Stomach smooth muscle (tissue), 2 donors: ENCODE data around the gene EYA2.

Source experiments
- H3K27ac ChIP-seq: one replicate; pipeline ENCODE4 v1.7.0; 2013; ENCODE audit warnings: mild to moderate bottlenecking, low read length, inconsistent platforms
- H3K27me3 ChIP-seq, 2 donors: one replicate each; pipeline ENCODE4 v1.7.0; 2013; ENCODE audit warnings: low read length in 2 of 2; ENCODE audit not compliant: insufficient read depth in 2 of 2, control insufficient read depth in 1 of 2
- H3K36me3 ChIP-seq, 2 donors: one replicate each; pipeline ENCODE4 v1.7.0; 2013; ENCODE audit warnings: low read length in 2 of 2; ENCODE audit not compliant: control insufficient read depth in 2 of 2, insufficient read depth in 2 of 2
- H3K4me1 ChIP-seq: one replicate; pipeline ENCODE4 v1.7.0; 2013; ENCODE audit warnings: low read length; ENCODE audit not compliant: control insufficient read depth, insufficient read depth
- H3K4me3 ChIP-seq, 2 donors: one replicate each; pipeline ENCODE4 v1.7.0; 2013; ENCODE audit warnings: low read length in 2 of 2
- H3K9ac ChIP-seq, 2 donors: one replicate each; pipeline ENCODE4 v1.7.0; 2013; ENCODE audit warnings: low read length in 2 of 2, mild to moderate bottlenecking in 1 of 2
- H3K9me3 ChIP-seq, 2 donors: one replicate each; pipeline ENCODE4 v1.7.0; 2013; ENCODE audit warnings: low read length in 2 of 2; ENCODE audit not compliant: control insufficient read depth in 2 of 2
- donor health status: healthy.
- donor health status: Pancreatic carcinoma.

Gene EYA2

DNA sequence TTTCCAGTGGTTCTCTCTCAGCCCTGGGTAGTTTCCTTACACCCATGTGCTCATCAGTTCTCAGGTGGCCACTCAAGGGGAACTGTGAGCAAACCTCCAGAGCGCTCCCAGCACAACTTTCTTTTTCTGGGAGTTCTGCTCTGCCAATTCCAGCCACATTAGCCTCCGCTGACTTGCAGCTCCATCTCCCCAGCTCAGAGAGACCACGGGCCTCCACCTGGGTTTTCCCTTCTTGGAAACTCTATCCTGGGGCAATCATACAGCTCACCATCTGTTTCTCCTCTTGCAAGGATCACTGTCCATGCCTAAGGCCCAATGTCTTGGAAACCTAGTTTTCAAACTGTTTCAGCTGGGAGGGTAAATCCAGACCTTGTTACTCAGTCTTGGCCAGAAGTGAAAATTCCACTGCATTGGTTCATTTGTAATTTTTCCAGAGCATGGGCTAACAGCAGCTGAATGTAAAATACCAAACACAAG, 129.9 kb downstream of the EYA2 start:
- no peak overlapping the region for H3K9ac ChIP-seq
- no peaks in the 10 kb centered on the region for H3K36me3 ChIP-seq
- peaks cover 7% of the 10 kb centered on the region in 2 donors for H3K9me3 ChIP-seq
- no peak overlapping the region for H3K4me3 ChIP-seq
- peaks cover 8 to 42% of the 10 kb centered on the region in 2 donors for H3K27me3 ChIP-seq
- H3K4me1 ChIP-seq = peaks cover 3% of the 10 kb centered on the region
- H3K27ac ChIP-seq = no peak overlapping the region

DNA sequence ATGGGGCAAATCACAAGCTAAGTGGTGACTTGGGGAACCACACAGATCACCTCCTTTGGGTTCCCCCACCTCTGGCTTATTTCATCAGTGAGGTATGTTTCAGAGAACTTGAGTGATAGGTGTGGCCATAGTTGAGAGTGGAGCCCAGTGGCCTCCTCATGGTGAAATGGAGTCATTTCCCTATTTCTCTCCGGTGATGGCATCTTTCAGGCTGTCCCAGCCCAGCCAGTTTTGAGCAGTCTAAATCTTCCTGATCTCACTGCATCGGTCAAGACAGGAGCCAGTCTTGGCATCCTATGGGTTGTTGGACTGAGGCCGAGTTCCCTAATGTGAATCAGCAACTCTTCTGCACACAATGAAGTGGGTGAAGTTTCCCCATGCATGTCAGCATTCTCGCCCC, 132.4 kb downstream of the EYA2 start:
- H3K27me3 ChIP-seq = peaks cover 8 to 43% of the 10 kb centered on the region in 2 donors
- H3K4me1 ChIP-seq = no peaks in the 10 kb centered on the region
- H3K9ac ChIP-seq = no peak overlapping the region
- no peak overlapping the region for H3K4me3 ChIP-seq
- H3K36me3 ChIP-seq = no peaks in the 10 kb centered on the region
- no peak overlapping the region for H3K27ac ChIP-seq
- peaks cover 7% of the 10 kb centered on the region in 2 donors for H3K9me3 ChIP-seq

DNA sequence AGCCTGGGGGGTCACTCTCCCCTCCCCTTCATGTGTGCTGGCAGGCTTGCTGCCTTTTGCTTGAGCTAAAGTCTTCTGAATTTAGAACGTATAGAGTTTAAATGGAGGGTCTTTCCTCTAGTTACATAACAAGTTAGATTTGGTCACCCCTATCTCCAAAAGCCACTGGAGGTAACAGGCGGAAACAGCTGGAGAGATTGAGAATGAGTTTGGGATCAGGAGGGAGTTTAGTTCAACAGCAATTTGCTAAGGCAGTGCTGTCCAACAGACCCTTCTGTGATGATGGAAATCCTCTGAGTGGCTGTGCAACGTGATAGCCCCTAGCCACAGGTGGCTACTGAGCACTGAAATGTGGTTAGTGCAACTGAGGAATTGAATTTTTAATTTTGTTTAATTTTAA, 132.8 kb downstream of the EYA2 start:
- H3K27ac ChIP-seq = no peak overlapping the region
- H3K4me3 ChIP-seq = no peak overlapping the region
- H3K27me3 ChIP-seq = peaks cover 8 to 43% of the 10 kb centered on the region in 2 donors
- no peaks in the 10 kb centered on the region for H3K4me1 ChIP-seq
- peaks cover 7% of the 10 kb centered on the region in 2 donors for H3K9me3 ChIP-seq
- H3K9ac ChIP-seq = no peak overlapping the region
- no peaks in the 10 kb centered on the region for H3K36me3 ChIP-seq

DNA sequence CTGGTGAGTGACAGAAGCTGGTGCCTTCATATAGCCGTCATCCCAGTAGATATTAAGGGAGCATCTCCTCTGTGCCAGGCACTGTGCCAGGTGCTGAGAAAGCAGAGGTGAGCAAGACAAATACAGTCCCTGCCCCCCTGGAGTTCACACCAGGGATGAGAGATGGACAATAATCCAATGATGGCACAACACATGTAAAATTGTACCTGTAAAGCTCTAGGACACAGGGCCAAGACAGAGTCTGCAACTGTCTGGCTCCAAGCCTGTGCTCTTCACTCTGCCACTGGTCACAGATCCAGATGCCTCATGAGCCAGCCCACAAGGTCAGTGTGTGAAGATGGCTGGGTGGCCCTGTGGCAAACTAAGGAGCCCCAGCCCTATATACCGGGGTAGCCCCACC, 133.8 kb downstream of the EYA2 start:
- Histone ChIP-seq H3K36me3 (no peaks in the 10 kb centered on the region), H3K9ac (no peak overlapping the region), H3K4me1 (no peaks in the 10 kb centered on the region), H3K9me3 (peaks cover 7 to 9% of the 10 kb centered on the region in 2 donors), H3K4me3 (no peak overlapping the region), H3K27me3 (peaks cover 8 to 43% of the 10 kb centered on the region in 2 donors), H3K27ac (no peak overlapping the region)

DNA sequence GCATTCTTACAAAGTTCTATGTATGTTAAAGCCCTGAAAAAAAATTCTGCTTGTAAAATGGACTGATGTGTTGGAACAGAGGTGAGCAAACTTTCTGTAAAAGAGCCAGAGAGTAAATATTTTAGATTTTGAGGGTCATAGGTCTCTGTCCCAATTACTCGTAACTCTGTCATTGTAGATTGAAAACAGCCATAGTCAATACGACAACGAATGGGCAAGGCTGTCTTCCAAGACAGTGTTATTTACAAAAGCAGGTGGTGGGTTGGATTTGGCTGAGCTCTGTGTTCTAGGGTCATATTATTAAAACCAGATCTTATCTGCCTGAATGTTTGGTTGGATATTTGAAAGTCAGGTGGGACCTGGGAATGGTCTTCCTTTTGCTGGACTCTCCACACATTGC, 135.2 kb downstream of the EYA2 start:
- Histone ChIP-seq H3K9me3 (peaks cover 12 to 13% of the 10 kb centered on the region in 2 donors), H3K36me3 (no peaks in the 10 kb centered on the region), H3K4me1 (no peaks in the 10 kb centered on the region), H3K27me3 (peaks cover 5 to 33% of the 10 kb centered on the region in 2 donors), H3K27ac (no peak overlapping the region), H3K4me3 (no peak overlapping the region), H3K9ac (no peak overlapping the region)

DNA sequence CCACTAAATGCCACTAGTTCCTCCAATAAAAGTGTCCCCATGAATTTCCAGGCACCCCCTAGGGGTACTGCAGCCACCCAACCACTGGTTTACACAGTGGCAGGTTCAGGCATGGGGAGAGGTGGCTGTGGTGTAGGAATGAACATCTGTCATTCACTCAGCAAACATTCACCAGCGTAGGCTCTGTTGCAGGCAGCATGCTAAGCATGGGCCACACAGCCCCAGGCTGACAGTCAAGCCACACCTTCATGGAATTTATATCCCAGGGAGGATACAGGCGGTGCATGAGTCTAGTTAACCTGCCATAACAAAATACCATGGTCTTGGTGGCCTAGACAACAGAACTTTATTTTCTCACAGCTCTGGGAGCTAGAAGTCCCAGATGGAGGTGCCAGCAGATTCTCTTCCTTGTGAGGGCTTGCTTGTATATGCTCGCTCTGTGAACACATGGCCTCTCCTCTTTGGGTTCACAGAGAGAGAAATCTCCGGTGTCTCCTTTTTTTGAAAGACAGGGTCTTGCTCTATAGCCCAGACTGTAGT, 135.7 kb downstream of the EYA2 start:
- Histone ChIP-seq H3K9ac (no peak overlapping the region), H3K27me3 (peaks cover 7 to 32% of the 10 kb centered on the region in 2 donors), H3K27ac (no peak overlapping the region), H3K4me1 (no peaks in the 10 kb centered on the region), H3K9me3 (peaks cover 12 to 13% of the 10 kb centered on the region in 2 donors), H3K36me3 (no peaks in the 10 kb centered on the region), H3K4me3 (no peak overlapping the region)

DNA sequence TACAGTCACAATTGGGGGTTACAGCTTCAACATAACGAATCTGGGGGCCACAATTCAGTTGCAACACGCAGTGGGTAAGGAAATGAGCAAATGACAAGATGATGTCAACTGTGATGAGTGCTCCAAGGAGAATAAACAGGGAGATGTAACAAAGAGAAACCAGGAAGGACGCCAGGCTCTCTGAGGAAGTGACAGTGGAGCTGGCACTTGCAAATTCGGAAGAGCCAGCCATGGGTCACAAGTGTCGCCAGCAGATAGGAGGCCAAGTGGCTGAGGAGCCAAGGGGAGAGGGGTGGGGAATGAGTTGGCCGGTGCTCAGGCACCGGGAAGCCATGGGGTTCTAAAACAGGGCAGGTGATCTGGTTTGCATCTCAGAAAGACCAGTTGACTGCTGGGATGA, 136.4 kb downstream of the EYA2 start:
- H3K9ac ChIP-seq = no peak overlapping the region
- no peaks in the 10 kb centered on the region for H3K4me1 ChIP-seq
- H3K4me3 ChIP-seq = no peak overlapping the region
- no peak overlapping the region for H3K27ac ChIP-seq
- H3K27me3 ChIP-seq = peaks cover 7 to 32% of the 10 kb centered on the region in 2 donors
- no peaks in the 10 kb centered on the region for H3K36me3 ChIP-seq
- H3K9me3 ChIP-seq = peaks cover 12 to 13% of the 10 kb centered on the region in 2 donors

DNA sequence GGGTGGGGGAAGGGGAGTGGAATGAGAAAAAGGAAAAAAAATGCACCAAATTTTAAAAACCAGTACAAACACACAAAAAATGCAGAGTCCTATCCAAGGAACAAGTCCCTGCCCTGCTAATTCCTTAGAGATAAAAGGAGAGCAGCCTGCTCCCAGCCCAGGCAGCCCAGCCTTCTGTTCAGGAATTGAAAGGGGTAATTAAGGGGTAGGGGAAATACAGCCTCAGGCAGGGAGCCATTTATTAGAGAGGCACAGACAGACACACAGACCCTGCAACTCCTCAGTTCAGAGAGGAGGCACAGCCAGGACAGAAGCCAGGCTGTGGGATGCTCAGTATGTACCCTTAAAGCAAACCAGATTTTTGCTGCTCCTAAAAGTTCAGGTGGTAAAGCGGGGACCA, 137.2 kb downstream of the EYA2 start:
- H3K4me3 ChIP-seq = no peak overlapping the region
- peaks cover 7 to 25% of the 10 kb centered on the region in 2 donors for H3K27me3 ChIP-seq
- peaks cover 12 to 13% of the 10 kb centered on the region in 2 donors for H3K9me3 ChIP-seq
- no peak overlapping the region for H3K9ac ChIP-seq
- H3K4me1 ChIP-seq = no peaks in the 10 kb centered on the region
- H3K27ac ChIP-seq = no peak overlapping the region
- no peaks in the 10 kb centered on the region for H3K36me3 ChIP-seq

DNA sequence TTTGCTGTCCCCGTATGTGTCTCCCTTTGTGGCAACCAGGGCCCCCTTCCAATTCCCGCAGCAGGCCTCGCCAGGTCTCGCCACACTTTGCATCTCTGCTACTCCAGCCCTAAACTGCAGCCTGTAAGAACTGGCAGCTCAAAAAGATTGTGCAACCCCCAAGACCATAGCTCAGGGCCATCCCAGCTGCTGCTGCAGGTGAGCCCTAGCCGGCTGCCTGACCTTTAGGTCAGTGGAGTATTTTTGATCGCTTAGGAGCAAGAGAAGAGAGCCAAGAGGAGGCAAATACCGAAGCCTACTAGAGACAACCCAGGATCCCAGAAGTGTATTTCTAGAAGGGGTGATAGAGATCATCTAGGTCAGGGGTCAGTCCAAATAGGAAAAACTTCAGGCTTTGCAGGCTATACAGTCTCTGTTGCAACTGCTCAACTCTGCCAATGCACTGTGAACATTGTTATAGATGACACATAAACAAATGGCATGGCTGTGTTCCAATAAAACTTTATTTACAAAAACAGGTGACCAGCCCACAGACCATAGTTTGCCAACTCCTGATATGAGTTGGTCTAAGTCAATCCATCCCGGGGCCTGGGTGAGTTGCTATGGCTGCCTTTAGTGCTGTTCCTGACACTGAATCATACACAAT, 138.4 kb downstream of the EYA2 start:
- Histone ChIP-seq H3K4me3 (no peak overlapping the region), H3K4me1 (no peaks in the 10 kb centered on the region), H3K9ac (no peak overlapping the region), H3K27me3 (peaks cover 7 to 17% of the 10 kb centered on the region in 2 donors), H3K9me3 (peaks cover 14 to 15% of the 10 kb centered on the region in 2 donors), H3K27ac (no peak overlapping the region), H3K36me3 (no peaks in the 10 kb centered on the region)

DNA sequence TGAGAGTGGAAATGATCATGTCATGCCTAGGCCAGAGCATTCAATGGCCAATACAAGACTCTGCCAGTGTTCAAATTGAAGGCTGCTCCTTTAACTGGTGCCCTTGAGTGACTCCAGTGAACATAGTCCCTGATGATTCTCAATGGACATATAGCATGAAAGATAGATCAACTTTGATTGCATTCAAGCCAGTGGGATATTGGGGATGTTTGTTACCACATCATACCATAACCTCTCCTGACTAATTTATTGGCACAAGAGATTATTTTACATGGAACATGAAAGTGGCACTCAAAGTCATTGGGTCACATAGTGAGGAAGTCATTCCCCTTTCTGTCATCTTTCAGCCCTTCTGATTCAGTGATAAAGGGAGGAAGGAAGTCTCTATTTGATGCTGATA, 139.0 kb downstream of the EYA2 start:
- Histone ChIP-seq H3K9ac (no peak overlapping the region), H3K4me1 (no peaks in the 10 kb centered on the region), H3K27ac (no peak overlapping the region), H3K4me3 (no peak overlapping the region), H3K9me3 (peaks cover 9 to 11% of the 10 kb centered on the region in 2 donors), H3K36me3 (no peaks in the 10 kb centered on the region), H3K27me3 (peaks cover 4 to 13% of the 10 kb centered on the region in 2 donors)

DNA sequence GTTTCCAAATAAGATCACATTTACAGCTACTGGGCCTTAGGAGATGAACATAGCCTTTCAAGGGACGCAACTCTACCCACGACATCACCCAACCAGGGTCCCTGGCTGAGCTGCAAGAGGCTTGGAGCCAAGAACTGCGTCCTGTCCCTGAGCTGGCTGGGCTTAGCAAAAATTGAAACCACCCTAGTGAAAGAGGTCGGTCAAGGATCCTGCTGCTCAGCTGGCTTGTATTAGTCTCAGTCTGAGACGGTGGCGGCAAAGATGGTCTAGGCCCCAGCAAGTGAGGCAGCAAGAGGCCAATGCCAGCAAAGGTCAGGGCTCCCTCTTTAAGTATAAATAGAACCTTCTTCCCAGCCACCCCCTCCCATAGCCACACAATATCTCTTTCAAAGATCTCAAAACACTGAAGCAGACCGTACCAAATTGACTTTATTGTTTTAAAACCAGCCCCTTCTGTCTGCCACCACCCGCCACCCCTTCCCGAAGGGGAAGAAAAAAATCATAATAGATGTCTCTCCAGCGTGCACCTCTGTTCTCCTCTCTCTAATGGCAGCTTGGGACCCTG, 140.5 kb downstream of the EYA2 start:
- H3K27ac ChIP-seq = no peak overlapping the region
- peaks cover 9% of the 10 kb centered on the region in 2 donors for H3K9me3 ChIP-seq
- H3K4me1 ChIP-seq = no peaks in the 10 kb centered on the region
- no peak overlapping the region for H3K4me3 ChIP-seq
- no peaks in the 10 kb centered on the region for H3K36me3 ChIP-seq
- peaks cover 3 to 6% of the 10 kb centered on the region in 2 donors for H3K27me3 ChIP-seq
- H3K9ac ChIP-seq = no peak overlapping the region
